ENCODE results near the gene PCSK5. TPM values are rescaled to one million over a fixed set of nuclear protein-coding genes. Genes with fewer than 3 reads are reported as not detected.

PCSK5 gene
- total RNA-seq, 1 experiment from 2014 or later = 7.5 TPM

DNA sequence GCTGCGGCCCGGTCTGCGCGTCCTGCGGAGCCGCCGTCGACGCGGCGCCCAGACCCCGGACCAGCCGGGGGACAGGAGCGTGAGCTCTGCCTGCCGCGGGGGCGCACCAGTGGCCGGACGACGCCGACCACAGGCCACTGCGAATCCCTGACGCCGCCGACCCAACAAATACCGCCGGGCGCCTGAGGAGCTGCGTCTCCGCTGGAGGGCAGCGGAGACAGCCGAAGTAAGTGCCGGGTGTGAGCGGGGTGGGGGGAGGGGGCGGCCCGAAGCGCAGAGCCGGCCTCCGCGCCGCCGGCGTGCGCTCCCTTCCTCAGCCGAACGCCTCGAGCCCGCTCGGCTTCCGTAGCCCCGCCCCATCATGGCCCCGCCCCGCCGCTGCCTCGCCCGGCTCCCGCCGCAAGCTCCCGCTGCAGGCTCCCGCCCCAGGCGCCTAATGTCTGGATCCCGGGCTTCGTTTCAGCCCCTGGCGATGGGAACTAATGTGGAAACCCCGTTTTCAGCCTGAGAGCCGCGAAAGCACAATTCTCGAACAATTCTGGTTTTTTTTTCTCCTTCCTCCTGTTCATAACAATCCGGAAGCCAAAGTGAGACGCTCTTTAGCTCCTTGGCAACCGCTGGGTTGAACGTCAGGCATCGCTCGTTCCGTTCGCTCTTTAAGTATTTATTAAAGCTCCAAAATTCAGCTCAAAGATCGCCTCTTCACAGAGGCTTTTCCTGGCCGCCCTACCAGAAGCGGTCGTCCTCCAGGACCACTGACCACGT, 503.9 kb downstream of the PCSK5 start, which contains the start of gene RFK:
RFK (minus strand) TSS at position 232 of the 765 bp plus-strand sequence. CDS start 255 bp downstream, outside the sequence.
- H3K79me1 ChIP-seq (ENCODE audit: insufficient read depth, low read depth, low read length, poor library complexity, severe bottlenecking) = no peaks in the 10 kb centered on the region
- no peak within 1 kb of the TSS for H2BK12ac ChIP-seq (ENCODE audit: insufficient read length, low read depth, low read length)
- peaks cover 1% of the 10 kb centered on the region; the same call in 1 of the 2 replicates for H3K27me3 Mint-ChIP-seq (ENCODE audit: low read depth)
- H3K23me2 ChIP-seq (ENCODE audit: insufficient read length, low read depth, low read length, poor library complexity, severe bottlenecking) = no peaks in the 10 kb centered on the region
- H2BK20ac ChIP-seq (ENCODE audit: low read depth, low read length, poor library complexity, severe bottlenecking) = no peak within 1 kb of the TSS
- H3K9me3 Mint-ChIP-seq = no peaks in the 10 kb centered on the region; a peak in 2 of 5 replicates
- H3K9ac ChIP-seq (ENCODE audit: extremely low read depth, insufficient read length, low read length) = peak within 1 kb of the TSS; percentile 76
- H3K27ac Mint-ChIP-seq = peak within 1 kb of the TSS; percentile 5 to 98 (median 95)
- H3K36me3 Mint-ChIP-seq (ENCODE audit: insufficient read depth in 1 of 3, low read depth in 3 of 3) = peaks cover 7 to 20% (median 19%) of the 10 kb centered on the region in 3 experiments
- no peak within 1 kb of the TSS for H3K56ac ChIP-seq (ENCODE audit: insufficient read length, low read depth, low read length)
- H2BK5ac ChIP-seq (ENCODE audit: insufficient read length, low read length) = no peak within 1 kb of the TSS
- H4K8ac ChIP-seq (replicated peaks; ENCODE audit: insufficient read length, low read depth, low read length) = no peak within 1 kb of the TSS
- no peak within 1 kb of the TSS for H2BK15ac ChIP-seq (ENCODE audit: low read depth, low read length)
- H3K23ac ChIP-seq (ENCODE audit: insufficient read length, low read depth, low read length) = no peak within 1 kb of the TSS
- peak; percentile 95 for DNase-seq
- H3K4me1 ChIP-seq (ENCODE audit: insufficient read depth, low read length) = no peaks in the 10 kb centered on the region
- TF ChIP-seq, protein P1, sequence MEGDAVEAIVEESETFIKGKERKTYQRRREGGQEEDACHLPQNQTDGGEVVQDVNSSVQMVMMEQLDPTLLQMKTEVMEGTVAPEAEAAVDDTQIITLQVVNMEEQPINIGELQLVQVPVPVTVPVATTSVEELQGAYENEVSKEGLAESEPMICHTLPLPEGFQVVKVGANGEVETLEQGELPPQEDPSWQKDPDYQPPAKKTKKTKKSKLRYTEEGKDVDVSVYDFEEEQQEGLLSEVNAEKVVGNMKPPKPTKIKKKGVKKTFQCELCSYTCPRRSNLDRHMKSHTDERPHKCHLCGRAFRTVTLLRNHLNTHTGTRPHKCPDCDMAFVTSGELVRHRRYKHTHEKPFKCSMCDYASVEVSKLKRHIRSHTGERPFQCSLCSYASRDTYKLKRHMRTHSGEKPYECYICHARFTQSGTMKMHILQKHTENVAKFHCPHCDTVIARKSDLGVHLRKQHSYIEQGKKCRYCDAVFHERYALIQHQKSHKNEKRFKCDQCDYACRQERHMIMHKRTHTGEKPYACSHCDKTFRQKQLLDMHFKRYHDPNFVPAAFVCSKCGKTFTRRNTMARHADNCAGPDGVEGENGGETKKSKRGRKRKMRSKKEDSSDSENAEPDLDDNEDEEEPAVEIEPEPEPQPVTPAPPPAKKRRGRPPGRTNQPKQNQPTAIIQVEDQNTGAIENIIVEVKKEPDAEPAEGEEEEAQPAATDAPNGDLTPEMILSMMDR (conservative IDR thresholded peaks at IDR 0.05) = peak; percentile 50
- H3K27ac ChIP-seq (ENCODE audit: insufficient read length, low read depth, low read length) = no peak within 1 kb of the TSS
- no peak within 1 kb of the TSS for H3T11ph ChIP-seq (ENCODE audit: low read length)
- no CpG with 5 or more reads among the region's 81 CpGs for WGBS (ENCODE audit: extremely low coverage, insufficient read length, low lambda C conversion rate)
- H3K27me3 ChIP-seq (ENCODE audit: insufficient read depth, low read length) = no peaks in the 10 kb centered on the region
- peak within 1 kb of the TSS; percentile 61 for H3K14ac ChIP-seq (ENCODE audit: insufficient read depth, low read length)
- no peaks in the 10 kb centered on the region for H4K20me1 ChIP-seq (ENCODE audit: control insufficient read depth, insufficient read depth, insufficient read length)
- peak within 1 kb of the TSS; percentile 46 for H3K18ac ChIP-seq (ENCODE audit: insufficient read length, low read depth, low read length)
- no peaks in the 10 kb centered on the region for H3K79me2 ChIP-seq (ENCODE audit: insufficient read depth, low read length)
- H2AFZ ChIP-seq (ENCODE audit: low read length) = peak within 1 kb of the TSS; percentile 32
- H4K5ac ChIP-seq (ENCODE audit: insufficient read length, low read depth, low read length) = no peak within 1 kb of the TSS
- H2BK120ac ChIP-seq (ENCODE audit: low read depth, low read length, poor library complexity, severe bottlenecking) = no peak within 1 kb of the TSS
- H3K9me3 ChIP-seq (ENCODE audit: control insufficient read depth, low read depth, low read length) = no peaks in the 10 kb centered on the region
- H3K4me2 ChIP-seq (ENCODE audit: insufficient read depth, insufficient read length, low read length) = peak within 1 kb of the TSS; percentile 73
- H3K4ac ChIP-seq (ENCODE audit: low read depth, low read length) = no peak within 1 kb of the TSS
- H3K4me1 Mint-ChIP-seq = peaks cover 3 to 7% of the 10 kb centered on the region in 2 experiments; a peak in 3 of 4 replicates
- no peak within 1 kb of the TSS for H4K91ac ChIP-seq (ENCODE audit: insufficient read length, low read depth, low read length)
- no peak within 1 kb of the TSS for H2AK5ac ChIP-seq (ENCODE audit: insufficient read length, low read length)
- peak within 1 kb of the TSS; percentile 79 to 86 for H3K4me3 Mint-ChIP-seq

Data from H9 (cell line).